MCF 10A (cell line): Measurements from ENCODE around the gene NPC1. TPM values are rescaled to one million over a fixed set of nuclear protein-coding genes. Genes with fewer than 3 reads are reported as not detected.

ENCODE experiments used
- BruUV-seq: library from RNA; stranded (reverse); fragments of 400-500 nt; replicated peaks from 2 replicates; lab custom pipeline; 2021; lab: Mats Ljungman, UMichigan
- CTCF ChIA-PET: fragments of 300-600 bp; sonication (Branson Sonifier 250); formaldehyde crosslinking; extraction: SDS; loops from one replicate; lab custom pipeline; 2021; ENCODE audit warnings: antibody characterized with exemption, inconsistent platforms; lab: Yijun Ruan, JAX
- POLR2A ChIA-PET: fragments of 300-600, 350-650 bp; sonication (Branson Sonifier 250); formaldehyde crosslinking; extraction: SDS; loops from one replicate; lab custom pipeline; 2020; ENCODE audit warnings: antibody characterized with exemption, inconsistent platforms; lab: Yijun Ruan, JAX
- DNase-seq: peaks from one replicate; pipeline ENCODE4 v3.0.0-alpha.2; 2018; ENCODE audit not compliant: unreplicated experiment
- H3K27ac Mint-ChIP-seq: one replicate; pipeline ENCODE4 v1.8.0; 2022; ENCODE audit warnings: mild to moderate bottlenecking, low read depth, mixed read lengths; ENCODE audit not compliant: unreplicated experiment
- H3K27me3 Mint-ChIP-seq: one replicate; pipeline ENCODE4 v1.8.0; 2022; ENCODE audit warnings: mixed read lengths; ENCODE audit not compliant: insufficient read depth, unreplicated experiment
- H3K36me3 Mint-ChIP-seq: one replicate; pipeline ENCODE4 v1.8.0; 2022; ENCODE audit warnings: mild to moderate bottlenecking, moderate library complexity, mixed read lengths; ENCODE audit not compliant: insufficient read depth, unreplicated experiment
- H3K4me1 Mint-ChIP-seq: one replicate; pipeline ENCODE4 v1.8.0; 2022; ENCODE audit warnings: mixed read lengths; ENCODE audit not compliant: insufficient read depth, unreplicated experiment
- H3K4me3 Mint-ChIP-seq: one replicate; pipeline ENCODE4 v1.8.0; 2022; ENCODE audit warnings: mild to moderate bottlenecking, moderate library complexity, mixed read lengths; ENCODE audit not compliant: unreplicated experiment
- H3K9me3 Mint-ChIP-seq: one replicate; pipeline ENCODE4 v1.8.0; 2022; ENCODE audit warnings: mixed read lengths; ENCODE audit not compliant: unreplicated experiment
- CTCF ChIP-seq: fragments of 200-600 bp; IDR thresholded peaks from one replicate; pipeline ENCODE4 v1.8.0; 2022; ENCODE audit warnings: antibody characterized with exemption, mild to moderate bottlenecking; ENCODE audit not compliant: unreplicated experiment
- intact Hi-C: fragments of 100-400 bp; cut with micrococcal nuclease; formaldehyde crosslinking; loops from 2 replicates; pipeline ENCODE4 v1.14.1; 2022
- total RNA-seq: library from RNA; stranded (reverse); gene quantifications from 2 replicates; pipeline ENCODE4 v1.2.3, GENCODE V29; 2022

Gene NPC1
- total RNA-seq, 1 experiment from 2014 or later: 60.4 TPM

- Mint-ChIP-seq H3K27ac (no peak overlapping the region), H3K27me3 (no peaks in the 10 kb centered on the region), H3K4me1 (peaks cover 14% of the 10 kb centered on the region), H3K36me3 (peaks cover 97% of the 10 kb centered on the region), H3K4me3 (no peak overlapping the region), H3K9me3 (no peaks in the 10 kb centered on the region)
- DNase-seq: no peak
- no peak for TF ChIP-seq CTCF
- intact Hi-C loops: no loop called here
- ChIA-PET POLR2A (no interaction called here), CTCF (interaction anchor here (0.7 kb wide), 1 partner anchor 27 kb away, joined by 3 read pairs; no protein-coding TSS in a partner anchor)
- no TSS peak for BruUV-seq
Measured at GRCh38 chr18:23532848-23533247, 53.5 kb downstream of the NPC1 start.

- CTCF ChIA-PET: interaction anchor here (0.5 to 1.1 kb wide), 3 partner anchors 16 to 33 kb away, joined by 3 read pairs; no protein-coding TSS in a partner anchor
- no peak overlapping the region for H3K27ac Mint-ChIP-seq
- H3K9me3 Mint-ChIP-seq: no peaks in the 10 kb centered on the region
- BruUV-seq: no TSS peak
- H3K36me3 Mint-ChIP-seq: peaks cover 96% of the 10 kb centered on the region
- no peak for DNase-seq
- intact Hi-C loops: no loop called here
- no peak overlapping the region for H3K4me3 Mint-ChIP-seq
- no peak for TF ChIP-seq CTCF
- H3K4me1 Mint-ChIP-seq: peaks cover 14% of the 10 kb centered on the region
- POLR2A ChIA-PET: interaction anchor here (0.6 to 1.6 kb wide), 3 partner anchors 14 to 56 kb away, joined by 3 to 4 read pairs (median 3); no protein-coding TSS in a partner anchor
- no peaks in the 10 kb centered on the region for H3K27me3 Mint-ChIP-seq
Measured at GRCh38 chr18:23531912-23532311, 54.4 kb downstream of the NPC1 start.

GRCh38 chr18:23530195-23530594, 56.1 kb downstream of the NPC1 start:
- H3K27me3 Mint-ChIP-seq: no peaks in the 10 kb centered on the region
- BruUV-seq: no TSS peak
- TF ChIP-seq CTCF: no peak
- intact Hi-C loops: no loop called here
- no peak overlapping the region for H3K27ac Mint-ChIP-seq
- H3K9me3 Mint-ChIP-seq: no peaks in the 10 kb centered on the region
- no peak overlapping the region for H3K4me3 Mint-ChIP-seq
- ChIA-PET POLR2A (interaction anchor here (1.0 to 1.7 kb wide), 3 partner anchors 10 to 77 kb away, joined by 3 to 7 read pairs (median 6); partner anchors contain the start of genes NPC1 and RIOK3), CTCF (interaction anchor here (1.2 to 1.3 kb wide), 2 partner anchors 13 to 50 kb away, joined by 3 to 4 read pairs; no protein-coding TSS in a partner anchor)
- H3K4me1 Mint-ChIP-seq: peaks cover 14% of the 10 kb centered on the region
- DNase-seq: no peak
- H3K36me3 Mint-ChIP-seq: peaks cover 95% of the 10 kb centered on the region

- DNase-seq: peak; percentile 88
- ChIA-PET POLR2A (interaction anchor here (1.0 to 1.7 kb wide), 3 partner anchors 11 to 76 kb away, joined by 3 to 7 read pairs (median 6); partner anchors contain the start of genes NPC1 and RIOK3), CTCF (interaction anchor here (0.5 to 1.3 kb wide), 4 partner anchors 13 to 519 kb away, joined by 3 to 4 read pairs (median 4); no protein-coding TSS in a partner anchor)
- Mint-ChIP-seq H3K36me3 (peaks cover 95% of the 10 kb centered on the region), H3K27me3 (no peaks in the 10 kb centered on the region), H3K27ac (peak overlapping the region; percentile 37), H3K4me1 (peaks cover 14% of the 10 kb centered on the region), H3K4me3 (no peak overlapping the region), H3K9me3 (no peaks in the 10 kb centered on the region)
- no TSS peak for BruUV-seq
- no peak for TF ChIP-seq CTCF
- intact Hi-C loops: loop anchor here (2.0 kb wide), 1 partner anchor 57 kb away; the partner anchor contains the start of gene NPC1
Measured at GRCh38 chr18:23529604-23530003, 56.7 kb downstream of the NPC1 start.
